GM21360 (cell line): ENCODE data around the gene DLL4.
"Not testable (repeated sequence)": the region's sequence is repeated elsewhere in the genome, so short reads cannot be mapped to it uniquely, and the experiment has no call there.

Source experiments
- ATAC-seq: cut with Tn5 transposase; IDR thresholded peaks from one replicate; pipeline ENCODE4 v1.9.1; 2021; ENCODE audit warnings: mild to moderate bottlenecking, moderate library complexity; ENCODE audit not compliant: unreplicated experiment

Gene DLL4

DNA sequence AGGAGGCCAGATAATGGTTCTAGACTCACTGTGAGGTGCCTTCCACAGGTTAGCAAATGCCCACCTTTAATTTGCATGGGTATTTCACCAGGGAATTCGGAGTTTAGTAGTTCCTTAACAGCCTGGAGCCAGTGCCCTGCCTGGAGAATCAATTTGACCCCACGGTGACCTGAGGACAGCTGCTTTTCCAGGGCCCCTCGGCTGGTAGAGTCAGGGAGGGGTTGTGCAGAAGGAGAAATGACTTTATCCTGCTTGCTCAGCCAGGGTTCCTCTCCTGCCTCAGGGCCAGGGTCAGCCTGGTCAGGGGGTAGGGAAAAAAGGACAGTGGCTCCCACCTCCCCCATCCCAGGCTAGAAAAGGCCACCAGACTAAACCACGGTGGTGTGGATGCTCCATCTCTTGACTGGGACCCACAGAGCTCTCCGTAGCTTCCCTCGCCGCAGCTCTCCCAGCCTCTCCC is 12.0 kb downstream of the DLL4 start:
- no peak for ATAC-seq

DNA sequence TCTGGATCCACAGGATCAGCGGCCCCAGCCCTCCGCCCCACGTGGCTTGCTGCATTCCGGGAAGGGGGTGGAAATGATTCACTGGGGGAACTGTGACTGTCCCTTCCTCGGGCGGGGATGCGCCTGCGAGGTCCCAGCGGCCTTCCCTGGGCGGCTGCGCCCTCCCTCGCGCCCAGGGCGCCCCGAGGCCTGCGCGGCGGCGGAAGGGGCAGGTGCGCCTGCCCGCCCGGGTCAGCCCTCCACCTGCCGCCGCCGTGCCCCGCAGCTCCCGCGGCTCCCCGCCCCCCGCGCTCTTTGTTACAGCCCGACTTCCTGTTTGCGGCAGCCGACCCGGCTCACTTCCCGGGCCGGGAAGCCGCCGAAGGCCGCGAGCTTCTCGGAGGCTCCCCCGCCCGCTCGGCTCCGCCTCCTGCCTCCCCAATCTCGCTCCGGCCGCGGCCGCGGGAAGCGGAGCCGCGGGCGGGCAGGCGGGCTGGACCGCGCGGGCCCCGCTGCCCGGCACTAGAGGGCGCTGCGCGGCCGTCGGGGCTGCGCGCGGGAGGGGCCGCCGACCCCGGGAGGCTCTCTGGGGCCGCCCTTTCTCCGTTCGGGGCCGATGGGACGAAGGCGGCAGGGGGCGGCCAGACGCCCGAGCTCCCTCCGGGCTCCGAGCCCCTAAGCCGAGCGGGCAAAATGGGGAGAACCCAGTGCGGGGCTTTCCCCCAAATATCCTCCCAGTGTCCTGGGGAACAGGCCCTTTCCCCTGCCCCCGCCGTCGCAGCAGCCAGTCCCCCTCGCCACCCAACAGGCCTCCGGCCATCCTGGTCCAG is 12.6 kb downstream of the DLL4 start:
- ATAC-seq: peak; percentile 58

DNA sequence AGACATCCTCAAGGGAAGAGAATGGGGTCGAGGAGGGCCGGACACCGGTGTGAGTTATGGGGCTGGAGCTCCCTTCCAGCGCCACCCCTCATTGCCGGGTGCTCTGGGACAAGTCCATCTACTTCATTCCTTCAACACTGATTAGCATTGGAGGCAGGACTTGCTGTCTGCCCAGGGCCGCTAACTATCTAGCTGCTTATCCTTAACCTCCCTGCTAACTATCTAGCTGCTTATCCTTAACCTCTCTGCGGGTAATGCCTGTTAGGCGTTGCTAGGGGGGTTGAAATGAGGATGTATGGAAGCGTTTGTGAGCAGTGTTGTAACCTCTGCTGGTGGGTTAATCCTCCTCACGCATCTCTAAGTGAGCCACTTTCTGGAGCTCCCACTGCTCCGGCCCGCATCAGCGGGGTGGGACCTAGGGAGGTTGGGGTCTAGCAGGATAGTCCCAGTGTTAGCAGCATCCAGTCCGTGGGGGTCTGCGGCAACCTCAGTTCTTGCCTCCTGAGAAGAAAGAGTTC is 13.3 kb downstream of the DLL4 start:
- ATAC-seq: peak; percentile 10

DNA sequence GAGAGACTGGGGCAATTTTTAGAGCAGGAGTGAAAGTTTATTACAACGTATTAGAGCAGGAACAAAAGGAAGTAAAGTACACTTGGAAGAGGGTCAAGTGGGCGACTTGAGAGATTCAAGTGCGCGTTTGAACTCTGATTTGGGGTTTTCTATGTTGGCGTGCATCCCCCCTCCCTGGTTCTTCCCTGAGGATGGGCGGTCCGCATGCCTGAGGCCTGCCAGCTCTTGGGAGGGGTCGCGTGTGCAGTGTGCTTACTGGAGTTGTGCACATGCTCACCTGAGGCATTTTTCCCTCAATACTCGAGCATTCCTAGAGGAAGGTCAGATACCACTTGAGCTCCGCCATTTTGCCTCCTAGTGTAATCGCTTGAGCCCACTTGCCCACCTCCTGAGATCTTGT is 13.7 kb downstream of the DLL4 start:
- ATAC-seq: no peak

DNA sequence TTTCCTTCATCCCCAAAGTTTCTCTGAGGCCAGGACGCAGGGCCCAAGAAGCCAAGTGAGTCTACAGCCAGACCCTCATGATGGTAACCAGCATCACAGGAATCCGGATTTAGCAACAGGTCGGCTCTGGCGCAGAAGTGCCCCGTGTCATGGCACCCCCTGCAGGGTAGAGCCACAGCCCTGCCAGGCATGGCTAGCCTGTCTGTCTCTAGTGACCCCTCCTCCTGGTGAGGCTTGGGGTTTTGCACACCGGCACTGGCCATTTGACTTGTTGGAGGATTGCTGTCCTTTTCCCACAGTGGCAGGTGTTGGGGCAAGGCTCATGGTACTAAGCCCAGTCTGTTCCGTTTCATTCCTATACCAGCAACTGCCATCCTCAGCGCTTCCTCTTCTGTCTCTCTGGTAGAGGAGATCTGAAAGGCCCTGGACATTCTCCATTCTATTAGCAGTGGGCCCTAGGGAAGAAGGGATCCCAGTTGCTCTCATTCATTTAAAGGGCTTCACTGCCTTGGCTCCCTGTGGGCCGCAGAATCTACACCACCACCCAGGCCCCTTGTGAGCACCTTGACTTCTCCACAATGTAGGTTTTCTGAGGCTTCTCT is 14.7 kb downstream of the DLL4 start:
- ATAC-seq: no peak

DNA sequence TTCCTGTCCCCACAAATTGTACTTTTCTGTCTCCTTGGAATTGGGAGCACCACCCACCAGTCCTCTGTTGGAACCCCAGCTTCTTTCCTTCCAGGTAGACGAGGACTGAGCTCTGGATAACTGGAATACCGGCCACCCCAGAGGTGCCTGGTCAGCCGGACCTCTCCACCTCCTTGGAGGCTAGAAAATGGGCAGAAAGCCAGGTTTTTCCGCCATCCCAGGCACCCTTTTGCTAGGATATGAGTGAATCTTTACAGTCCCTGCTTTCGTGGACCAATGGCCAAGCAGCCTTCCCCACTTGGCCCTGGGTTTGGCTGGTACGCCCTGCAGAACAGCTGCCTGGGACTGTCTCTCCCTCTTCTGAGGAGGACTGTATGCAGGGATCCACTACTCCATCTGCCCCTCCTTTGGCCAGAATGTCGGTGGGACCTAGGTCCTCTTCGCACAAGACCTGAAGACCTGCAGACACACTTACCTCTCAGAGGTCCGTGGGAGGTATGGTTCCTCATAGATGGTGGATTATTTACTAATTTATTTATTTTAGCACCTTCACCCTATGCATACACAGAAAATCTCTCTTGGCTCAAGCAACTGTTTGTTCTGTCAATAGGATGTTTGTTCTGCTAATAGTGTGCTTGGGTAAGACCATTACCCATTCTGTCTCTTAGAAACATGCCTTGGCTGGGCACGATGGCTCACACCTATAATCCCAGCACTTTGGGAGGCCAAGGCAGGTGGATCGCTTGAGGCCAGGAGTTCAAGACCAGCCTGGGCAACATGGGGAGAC is 15.6 kb downstream of the DLL4 start:
- no peak for ATAC-seq

DNA sequence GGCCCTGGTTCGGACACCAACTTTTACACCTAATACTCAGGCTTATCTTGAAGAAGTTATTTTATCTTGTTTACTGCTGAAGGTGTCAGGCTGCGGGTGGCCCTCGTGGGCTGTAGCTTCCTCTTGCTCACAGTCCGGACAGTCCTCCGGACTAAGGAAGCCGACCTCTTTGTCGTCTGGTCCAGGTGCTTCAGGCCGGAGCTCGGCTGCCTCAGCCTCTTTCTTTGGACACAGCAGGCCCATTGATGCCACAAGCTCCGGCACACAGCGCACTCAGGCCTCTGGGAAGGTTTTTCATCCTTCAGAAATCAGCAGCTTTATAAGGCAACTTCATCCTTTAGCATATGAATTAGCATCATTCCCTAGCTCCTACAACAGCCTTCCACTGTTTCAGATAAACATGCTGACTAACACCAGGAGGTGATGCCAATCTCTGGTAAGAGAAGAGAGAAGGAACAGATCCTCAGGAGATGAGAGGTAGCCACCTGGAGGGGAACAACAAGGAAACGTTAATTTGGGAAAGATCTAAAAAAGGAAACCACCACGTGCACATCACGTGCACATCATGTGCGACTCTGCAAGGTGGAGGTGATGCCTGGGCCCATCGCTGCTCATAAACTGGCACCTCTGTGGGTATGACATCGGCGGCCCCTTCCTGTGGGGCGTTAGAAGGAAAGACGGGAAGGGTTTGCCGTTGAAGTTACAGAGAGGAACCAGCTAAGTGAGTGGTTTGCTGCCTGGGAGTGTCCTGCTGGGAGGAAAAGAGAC is 19.8 kb downstream of the DLL4 start:
- ATAC-seq: no peak

DNA sequence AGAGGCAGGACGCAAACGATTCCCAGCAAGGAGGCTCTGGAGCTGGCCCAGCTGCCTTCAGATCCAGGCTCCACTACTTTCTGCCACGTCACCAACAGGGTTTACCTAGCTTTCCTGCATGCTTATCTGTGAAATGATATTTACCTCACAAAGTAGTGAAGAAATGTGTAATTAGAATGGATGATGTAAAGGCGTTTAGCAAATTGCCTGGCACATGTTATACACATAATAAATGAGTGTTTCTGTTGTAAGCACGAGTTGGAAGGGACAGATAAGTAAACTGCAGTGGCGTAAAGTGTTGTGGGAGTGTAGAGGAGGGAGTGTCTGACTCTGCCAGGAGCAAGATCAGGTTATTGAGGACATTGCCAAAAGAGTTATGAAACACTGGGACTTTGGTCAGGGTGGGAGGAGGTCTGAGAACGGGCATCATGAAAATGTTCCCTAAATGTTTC is 20.6 kb downstream of the DLL4 start:
- ATAC-seq: no peak

DNA sequence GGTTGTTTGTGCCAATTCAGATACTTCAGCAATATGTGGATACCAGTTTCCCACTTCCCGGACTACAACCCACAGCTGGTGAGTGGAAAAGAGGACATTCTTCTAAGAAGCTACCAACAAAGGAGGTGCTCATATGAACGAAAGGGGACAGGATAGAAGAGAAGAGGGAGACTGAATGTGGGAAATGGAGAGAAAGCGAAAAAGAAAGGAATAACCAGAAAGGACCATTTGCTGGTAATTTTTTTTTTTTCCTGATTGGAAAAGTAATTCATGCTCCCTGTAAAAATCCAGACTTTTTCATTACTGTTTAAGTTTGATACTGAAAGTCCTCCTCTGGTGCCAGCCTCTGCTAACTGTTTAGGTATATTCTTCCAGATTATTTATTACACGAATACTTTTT is 22.6 kb downstream of the DLL4 start:
- ATAC-seq: no peak

DNA sequence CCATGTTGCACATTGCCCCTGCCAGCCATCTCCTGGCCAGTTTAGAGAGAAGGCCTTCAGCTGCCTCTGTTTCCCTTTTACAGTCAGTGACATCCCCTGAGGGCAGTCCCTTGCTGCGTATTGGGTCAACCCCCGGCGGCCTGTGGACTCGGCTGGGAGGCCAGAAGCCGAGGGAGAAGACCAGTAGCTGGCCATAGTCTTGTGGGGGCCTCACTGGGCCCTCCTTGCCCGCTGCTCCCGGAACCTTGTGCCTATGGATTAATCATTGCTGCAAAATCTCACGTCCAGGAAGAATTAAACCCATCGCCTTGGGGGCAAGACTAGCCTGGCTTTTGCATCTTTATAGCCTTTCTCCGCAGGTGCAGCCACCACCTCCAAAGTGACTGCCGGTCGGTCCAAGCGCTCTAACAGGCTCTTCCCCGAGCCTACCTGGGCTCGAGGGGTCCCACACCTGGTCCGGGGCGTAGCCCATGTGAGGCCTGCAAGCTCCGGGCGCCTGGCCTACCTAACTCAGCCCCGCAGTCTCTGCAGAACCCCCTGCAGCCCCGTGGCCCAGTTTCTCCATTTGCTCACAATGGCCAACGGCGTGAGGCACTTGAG is 23.3 kb downstream of the DLL4 start:
- ATAC-seq: no peak

DNA sequence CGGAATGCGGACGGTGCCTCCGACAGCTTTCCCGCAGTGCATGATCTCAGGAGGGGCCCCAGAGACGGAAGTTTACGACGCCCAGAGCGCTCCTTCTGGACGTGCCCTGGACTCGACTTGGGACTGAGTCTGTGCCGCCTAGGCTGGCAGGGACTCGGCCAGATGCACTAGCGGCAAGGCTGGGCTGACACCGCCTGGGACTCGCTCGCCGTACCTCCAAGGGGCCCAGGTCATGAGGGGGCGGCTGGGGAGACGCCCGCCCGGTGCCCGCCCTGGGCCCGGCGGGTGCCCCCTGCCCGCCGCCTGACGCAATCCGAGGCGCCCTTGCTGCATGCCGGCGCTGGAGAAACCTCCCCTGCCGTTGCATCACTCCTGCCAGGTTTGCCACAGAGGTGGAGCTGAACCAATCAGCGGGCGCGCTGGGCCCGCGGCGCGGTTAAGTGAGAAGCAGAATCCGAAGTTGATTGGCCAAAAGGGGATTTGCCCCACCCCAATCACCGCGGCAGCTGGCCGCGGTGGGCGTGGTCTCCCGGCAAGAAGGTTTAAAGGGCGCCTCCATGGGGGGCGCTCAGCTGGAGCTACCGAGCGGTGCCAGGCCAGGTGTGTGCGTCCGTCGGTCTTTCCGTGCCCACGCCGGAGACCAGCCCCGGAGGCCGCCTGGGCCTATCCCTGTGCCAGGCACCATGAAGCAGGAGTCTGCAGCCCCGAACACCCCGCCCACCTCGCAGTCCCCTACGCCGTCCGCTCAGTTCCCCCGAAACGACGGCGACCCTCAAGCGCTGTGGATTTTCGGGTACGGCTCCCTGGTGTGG is 24.0 kb downstream of the DLL4 start, which contains the start of gene CHAC1:
CHAC1 (plus strand) TSS at position 571 of the 812 bp plus-strand sequence; CDS start at position 684, 113 bp downstream.
- ATAC-seq: peak; percentile 83

DNA sequence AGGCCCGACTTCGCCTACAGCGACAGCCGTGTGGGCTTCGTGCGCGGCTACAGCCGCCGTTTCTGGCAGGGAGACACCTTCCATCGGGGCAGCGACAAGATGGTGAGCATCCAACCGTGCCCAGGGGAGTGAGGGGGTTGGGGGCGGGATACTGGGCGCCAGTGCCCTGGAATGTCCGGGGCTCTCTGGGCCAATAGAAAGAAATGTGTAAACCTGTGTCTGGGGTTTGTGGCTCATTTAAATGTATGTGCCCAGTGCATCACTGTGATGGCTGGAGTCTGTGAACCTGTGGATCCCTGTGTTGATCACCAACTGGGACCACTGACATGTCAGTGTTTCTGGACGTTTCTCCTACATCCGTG is 24.6 kb downstream of the DLL4 start:
- ATAC-seq: no peak

DNA sequence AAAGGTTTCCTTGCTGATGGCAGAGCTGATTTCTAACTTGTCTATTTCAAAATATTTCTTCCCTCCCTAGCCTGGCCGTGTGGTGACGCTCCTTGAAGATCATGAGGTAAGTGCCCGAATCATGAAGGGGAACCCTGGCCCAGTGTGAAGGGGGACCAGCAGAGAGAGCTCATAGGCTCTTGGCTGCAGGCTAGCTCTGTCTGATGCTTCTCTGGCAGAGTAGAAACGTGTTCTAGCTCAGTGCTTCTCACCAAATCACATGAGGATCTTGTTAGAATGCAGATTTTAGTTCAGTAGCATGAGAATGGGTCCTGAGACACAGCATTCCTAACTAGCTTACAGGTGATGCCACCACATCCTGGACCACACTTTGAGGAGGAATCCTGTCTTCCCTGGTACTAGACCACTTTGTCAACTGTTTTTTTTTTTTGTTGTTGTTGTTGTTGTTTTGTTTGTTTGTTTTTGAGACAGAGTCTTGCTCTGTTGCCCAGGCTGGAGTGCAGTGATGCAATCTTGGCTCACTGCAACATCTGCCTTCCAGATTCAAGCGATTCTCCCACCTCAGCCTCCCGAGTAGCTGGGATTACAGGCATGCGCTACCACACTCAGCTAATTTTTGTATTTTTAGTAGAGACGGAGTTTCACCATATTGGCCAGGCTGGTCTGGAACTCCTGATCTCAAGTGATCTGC is 25.2 kb downstream of the DLL4 start:
- not testable (repeated sequence) for ATAC-seq

DNA sequence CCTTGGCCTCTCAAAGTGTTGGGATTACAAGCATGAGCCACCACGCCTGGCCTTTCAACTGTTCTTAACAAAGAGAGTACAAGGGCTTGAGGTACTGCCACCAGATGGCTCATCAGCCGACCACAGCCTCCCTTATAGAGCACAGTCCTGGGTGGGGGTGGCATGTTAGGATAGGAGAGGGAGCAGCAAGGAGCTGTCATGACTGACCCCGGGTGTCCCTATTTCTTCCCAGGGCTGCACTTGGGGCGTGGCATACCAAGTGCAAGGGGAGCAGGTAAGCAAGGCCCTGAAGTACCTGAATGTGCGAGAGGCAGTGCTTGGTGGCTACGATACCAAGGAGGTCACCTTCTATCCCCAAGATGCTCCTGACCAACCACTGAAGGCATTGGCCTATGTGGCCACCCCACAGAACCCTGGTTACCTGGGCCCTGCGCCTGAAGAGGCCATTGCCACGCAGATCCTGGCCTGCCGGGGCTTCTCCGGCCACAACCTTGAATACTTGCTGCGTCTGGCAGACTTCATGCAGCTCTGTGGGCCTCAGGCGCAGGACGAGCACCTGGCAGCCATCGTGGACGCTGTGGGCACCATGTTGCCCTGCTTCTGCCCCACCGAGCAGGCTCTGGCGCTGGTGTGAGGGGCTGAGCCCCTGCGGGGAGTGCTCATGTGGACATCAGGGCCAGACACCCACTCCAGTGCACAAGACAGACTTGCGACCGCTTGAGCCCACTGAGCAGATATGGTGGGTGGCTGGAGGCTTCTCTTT is 26.2 kb downstream of the DLL4 start:
- ATAC-seq: no peak

DNA sequence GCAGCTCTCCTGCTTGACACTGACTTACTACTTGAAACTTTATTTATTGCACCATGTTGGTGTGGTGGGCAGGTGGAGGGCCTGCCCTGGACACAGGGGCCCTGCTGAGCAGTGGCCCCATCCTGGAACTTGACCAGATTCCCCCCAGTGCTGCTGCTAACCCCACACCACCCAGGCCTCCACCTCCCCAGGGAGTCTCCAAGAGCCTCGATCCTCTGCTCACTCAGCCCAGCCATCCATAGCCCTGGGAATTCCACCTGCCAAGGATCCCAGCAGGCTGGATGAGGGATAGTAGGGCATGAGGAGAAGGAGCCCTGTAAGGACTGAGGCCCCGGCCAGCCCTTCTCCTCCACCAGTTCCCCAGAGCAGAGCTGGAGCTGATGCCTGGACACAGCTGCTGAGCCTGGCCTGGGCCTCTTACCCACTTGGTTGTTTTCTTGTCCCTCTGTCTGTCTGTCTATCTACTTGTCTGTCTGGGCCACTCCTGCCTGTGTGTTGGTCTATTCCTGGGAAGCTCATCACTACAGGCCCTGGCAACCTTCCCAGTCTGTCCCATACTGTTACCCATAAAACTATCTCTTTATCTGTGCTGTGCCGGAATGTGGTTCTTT is 26.9 kb downstream of the DLL4 start:
- no peak for ATAC-seq

DNA sequence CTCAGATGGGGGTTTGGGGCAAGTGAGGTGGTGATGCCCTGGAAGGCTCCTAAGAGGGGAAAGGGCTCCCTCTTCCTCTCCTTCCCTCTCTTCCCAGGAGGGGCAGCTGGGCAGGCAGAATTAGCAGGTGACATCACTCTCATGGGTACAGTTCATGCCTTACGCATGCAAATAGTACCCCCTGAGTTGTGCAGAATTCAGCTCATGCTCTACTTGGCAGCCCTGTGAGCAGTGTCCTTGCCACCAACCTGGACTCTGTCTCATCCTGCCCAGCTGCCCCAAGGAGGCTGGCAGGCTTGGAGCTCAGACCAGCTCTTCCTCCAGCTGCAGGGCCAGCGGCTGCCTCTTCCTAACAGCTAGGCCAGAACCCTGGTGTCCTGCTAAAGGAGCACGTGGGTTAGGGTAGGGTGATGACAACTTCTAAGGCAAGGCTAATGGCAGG is 27.4 kb downstream of the DLL4 start:
- no peak for ATAC-seq

DNA sequence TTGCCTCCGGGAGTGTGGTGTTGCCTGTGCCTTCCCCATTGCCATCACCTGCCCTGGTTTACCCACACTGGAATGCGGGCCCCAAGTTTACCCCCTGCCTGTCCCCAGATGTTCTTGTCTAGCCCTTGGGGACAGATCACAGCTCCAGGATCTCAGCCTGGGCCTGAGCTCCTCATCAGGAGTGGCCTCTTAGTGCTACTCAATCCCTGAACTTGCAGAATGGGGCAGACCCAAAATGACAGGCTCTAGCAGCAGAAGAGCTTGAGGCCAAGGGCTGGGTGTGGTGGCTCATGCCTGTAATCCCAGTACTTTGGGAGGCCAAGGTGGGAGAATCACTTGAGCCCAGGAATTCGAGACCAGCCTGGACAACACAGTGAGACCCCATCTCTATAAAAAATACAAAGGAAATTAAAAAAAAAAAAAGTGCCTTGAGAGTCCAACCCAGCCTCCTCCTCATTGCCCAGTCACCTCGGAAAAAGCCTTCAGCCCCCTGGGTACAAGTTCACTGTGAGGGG is 28.0 kb downstream of the DLL4 start:
- no peak for ATAC-seq
